ENCODE data around the gene SRRT.

SRRT gene

GRCh38 chr7:100882785-100883526, 8.1 kb downstream of the SRRT start:
- DNase-seq = no peak

- DNase-seq = peak; percentile 50
These were observed 10.0 kb downstream of the SRRT start for GRCh38 chr7:100884736-100885439.

DNA sequence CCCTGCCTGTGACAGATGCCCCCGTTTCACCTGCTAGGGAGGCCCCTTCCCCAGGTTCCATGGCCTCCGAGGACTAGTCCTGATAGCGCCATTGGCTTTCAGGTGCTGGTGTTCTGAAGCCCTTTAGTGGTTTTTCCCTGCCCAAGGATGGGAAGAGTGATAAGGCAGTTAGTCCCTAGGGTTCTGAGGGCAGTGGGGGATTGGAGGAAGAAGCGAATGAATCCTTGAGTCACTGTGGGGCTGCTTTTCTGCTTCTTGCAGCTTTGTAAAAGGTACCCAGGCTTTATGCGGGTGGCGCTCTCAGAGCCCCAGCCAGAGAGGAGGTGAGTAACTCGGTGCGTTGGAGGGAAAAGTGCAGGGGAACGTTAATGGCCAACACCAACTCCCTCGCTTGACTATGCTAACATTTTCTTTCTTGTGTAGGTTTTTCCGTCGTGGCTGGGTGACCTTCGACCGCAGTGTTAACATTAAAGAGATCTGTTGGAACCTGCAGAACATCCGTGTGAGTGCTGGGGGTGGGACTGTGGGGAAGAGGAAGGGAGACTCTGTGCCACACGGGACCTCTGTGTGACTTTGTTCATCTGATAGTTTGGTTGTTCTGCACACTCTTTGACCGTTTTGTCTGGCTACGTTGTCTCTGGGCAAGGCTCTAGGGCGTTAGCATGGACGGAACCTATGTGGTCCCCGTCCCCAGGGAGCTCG, 10.7 kb downstream of the SRRT start:
- DNase-seq = no peak

GRCh38 chr7:100886142-100886935, 11.4 kb downstream of the SRRT start:
- no peak for DNase-seq

GRCh38 chr7:100886936-100887515, 12.1 kb downstream of the SRRT start:
- no peak for DNase-seq

DNA sequence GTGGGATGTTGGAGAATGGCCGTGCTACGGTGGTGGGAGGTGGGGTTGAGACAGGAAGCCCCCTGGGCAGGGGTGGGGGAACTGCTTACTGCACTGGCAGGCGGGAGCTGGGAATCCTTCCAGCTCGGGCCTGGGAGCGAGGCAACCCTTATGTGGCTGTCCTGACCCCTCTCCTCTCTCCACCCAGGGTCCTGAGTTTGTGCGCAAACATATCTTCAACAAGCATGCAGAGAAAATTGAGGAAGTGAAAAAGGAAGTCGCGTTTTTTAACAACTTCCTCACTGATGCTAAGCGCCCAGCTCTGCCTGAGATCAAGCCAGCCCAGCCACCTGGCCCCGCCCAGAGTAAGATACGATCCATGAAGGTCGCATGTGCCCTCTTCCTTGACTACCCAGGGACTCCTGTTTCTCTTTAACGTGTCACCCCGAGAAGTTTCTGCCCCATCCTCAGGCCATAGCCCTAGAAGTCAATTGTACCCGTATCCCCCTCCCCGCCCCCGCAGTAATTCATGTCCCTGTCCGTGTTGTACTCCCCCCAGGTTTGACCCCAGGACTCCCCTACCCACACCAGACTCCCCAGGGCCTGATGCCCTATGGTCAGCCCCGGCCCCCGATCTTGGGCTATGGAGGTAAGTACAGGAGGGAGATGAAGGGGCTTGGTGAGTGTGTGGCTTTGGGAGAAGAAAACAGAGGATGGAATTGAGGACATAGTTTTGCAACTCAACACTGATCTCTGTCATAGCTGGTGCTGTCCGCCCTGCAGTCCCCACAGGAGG, 12.8 kb downstream of the SRRT start:
- DNase-seq = no peak

DNA sequence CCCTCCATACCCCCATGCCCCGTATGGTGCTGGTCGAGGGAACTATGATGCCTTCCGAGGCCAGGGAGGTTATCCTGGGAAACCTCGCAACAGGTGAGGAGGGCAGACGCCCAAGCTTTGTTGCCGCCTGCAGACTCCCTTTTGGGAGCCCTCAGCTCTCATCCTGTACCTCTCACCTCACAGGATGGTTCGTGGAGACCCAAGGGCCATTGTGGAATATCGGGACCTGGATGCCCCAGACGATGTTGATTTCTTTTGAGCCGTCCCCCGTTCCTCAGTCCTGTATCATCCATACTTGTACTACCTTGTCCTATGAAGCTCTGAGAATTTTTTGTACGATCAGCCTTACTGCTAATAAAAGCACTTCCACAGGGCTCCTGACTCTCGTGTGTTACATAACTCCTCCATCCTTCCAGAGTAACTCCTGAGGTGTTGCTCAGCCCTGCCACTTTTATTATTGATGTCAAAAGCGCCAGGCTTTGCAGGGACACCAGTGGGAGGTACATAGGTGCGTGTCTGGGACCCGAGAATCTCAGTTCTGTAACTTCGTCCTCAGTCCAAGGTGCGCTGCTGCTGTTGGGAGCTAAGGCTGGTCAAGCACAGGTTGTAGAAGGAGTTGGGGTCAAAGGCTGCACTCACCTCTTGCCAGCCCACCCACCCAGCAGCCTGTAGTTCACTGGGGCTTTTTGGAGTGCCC, 13.5 kb downstream of the SRRT start:
- DNase-seq = no peak

DNA sequence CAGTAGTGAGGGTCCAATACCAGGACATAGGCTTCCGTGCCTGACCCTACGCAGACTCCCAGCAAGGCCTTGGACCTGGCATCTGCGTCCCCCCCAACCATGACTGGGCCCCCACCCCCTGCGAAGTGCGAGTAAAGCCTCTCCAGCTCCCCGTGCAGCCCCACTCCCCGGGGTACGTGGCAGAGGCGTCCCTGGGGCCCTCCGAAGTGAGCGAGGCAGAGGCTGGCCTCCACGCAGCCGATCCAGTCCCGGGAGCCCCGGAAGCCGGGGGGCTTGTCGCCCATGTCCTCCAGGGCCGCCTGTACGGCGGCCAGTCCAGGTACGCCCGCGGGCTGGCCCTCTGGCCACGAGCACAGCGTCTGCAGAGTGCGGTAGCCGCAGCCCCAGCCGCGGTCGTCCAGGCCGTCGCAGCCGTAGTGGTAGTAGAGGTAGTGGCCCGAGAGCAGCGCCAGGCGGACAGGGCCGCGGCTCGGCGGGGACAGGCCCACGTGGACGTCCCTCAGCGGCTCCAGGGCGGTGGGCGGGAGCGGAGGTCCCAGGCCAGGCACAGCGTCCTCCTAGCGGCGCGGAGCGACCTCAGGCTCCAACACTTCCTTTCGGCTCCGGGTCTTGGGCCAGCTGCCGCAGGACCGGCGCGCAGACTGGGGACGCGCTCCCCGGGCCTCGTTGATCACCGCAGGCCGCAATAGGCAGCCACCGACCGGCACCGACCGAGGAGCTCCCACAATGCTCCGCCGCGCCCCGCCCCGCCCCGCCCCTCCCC, 14.3 kb downstream of the SRRT start, which contains the start of gene UFSP1:
TSS of gene UFSP1 (minus strand) at position 728 of the 763 bp plus-strand sequence. CDS start at position 284, 444 bp downstream.
- no peak for DNase-seq

DNA sequence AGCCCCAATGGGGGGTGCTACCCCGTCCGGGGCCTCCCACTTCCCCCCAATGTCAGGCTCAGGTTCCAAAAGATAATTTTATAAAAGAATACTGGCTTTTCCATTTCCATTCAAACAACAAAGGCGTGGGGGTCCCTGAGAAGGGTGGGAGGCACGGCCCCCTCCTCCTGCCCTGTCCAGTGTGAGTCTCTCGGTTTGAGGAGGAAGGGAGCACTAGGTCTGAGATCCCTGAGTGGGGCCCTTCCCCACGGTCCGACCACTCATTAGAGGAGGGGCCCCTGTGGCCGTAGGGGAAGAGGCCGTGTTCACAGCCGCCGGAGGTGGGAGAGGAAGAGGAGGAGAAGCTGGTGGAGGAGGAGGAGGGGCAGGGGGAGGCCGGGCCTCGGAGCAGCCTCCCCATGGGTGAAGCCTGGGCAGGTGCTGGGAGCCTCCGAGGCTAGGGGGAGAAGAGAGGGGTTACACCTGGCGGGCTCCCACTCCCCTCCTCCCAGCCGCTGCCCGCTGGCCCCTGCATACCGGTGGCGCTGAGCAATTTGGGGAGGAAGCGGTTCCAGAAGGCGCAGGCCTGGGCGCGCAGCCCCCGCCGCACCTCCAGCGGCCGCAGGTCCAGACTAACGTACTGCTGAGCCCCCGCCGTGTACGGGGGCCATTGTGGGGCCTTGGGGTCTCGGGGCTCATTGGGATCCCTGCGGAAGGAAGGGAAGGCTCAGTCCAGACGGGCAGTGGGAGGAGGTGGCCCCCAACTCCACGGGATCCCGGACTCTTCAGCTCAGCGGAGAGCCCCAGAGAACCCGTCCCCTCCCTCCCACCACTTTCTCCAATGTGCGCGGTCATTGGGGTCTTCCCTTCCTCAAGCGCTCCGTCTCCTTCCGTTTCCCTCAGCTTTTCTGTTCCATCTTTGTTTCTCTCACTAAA, 16.0 kb downstream of the SRRT start:
- DNase-seq = no peak

GRCh38 chr7:100891568-100892247, 16.8 kb downstream of the SRRT start:
- DNase-seq = no peak

DNA sequence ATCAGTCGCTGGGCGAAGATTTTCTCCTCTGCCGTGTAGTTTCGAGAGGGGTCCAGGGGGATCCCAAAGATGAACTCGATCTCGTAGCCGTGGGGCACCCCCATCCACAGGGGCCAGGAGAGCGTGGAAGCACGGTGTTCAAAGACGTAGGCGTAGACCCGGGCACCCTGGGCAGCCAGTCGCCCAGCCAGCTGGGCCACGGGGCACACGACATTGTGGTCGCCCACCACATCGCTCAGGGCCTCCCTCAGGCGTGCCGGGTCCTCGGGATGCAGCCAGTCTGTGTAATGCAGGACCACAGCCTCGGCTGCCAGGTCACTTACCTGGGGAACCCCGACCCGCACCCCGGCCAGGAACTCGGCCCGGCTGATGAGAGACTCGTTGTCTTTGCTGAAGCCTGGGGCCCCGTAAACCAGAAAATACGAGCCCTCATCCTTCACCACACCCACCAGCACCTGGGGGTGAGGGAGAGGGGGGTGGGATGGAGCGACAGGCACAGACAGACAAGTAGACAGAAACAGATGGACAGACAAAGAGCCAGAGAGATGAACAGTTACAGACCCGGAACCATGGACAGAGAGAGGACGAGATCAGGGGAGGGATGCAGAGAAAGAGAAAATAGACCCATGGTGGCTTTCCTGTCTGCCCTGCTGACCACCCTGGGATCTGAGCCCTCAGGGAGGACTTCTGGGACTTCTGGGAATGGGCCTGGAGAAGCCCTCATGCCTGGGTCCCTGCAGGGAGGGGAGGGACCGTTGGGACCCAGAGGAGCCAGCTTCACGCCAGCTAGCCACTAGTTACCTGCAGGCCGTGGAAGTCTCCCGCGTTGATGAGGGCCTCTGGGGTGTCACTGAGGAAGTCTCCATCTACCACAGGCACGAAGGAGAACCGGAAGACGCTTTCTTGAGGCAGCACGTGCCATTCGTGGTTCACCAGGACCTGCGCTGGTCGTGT, 17.7 kb downstream of the SRRT start:
- DNase-seq = no peak

DNA sequence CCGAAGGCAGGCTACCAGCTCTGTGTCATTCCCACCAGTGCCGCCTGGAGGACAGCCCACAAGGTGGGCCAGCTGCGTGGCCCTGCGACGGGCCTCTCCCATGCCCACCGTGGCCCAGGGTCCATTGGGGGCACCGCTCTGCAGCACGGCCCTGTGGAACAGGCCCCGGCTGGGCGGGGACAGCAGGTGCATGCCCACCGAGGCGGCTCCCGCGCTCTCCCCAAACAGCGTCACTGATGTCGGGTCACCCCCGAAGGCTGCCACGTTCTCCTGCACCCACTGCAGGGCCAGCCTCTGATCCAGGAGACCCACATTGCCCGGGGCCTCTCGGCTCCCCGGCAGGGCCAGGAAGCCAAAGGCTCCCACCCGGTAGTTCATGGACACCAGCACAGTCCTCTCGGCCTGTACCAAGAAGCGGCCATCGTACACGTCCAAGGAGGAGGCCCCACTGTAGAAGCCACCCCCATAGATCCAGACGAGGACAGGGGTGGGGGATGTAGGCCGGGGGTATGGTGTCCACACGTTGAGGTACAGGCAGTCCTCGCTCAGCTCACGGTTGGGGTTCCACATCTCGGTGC, 18.5 kb downstream of the SRRT start:
- no peak for DNase-seq

- DNase-seq = no peak
These were observed 19.2 kb downstream of the SRRT start for GRCh38 chr7:100893910-100894721.

- peak; percentile 75 for DNase-seq
These were observed 20.2 kb downstream of the SRRT start for GRCh38 chr7:100894860-100895700.

- DNase-seq = no peak
These were observed 20.7 kb downstream of the SRRT start, which contains the start of gene ACHE for GRCh38 chr7:100895701-100895955. Gene ACHE (minus strand): TSS chr7:100895888. CDS start chr7:100894232, 1,656 bp downstream.
